HCT116 (cell line): ENCODE results near the gene FEZF1. TPM values are rescaled to one million over a fixed set of nuclear protein-coding genes. Genes with fewer than 3 reads are reported as not detected.

ENCODE experiments used
- ATAC-seq: fragments of 200-7000 bp; cut with Tn5 transposase; 2 replicates; pipeline ENCODE4 v1.9.1; 2020; ENCODE audit warnings: mild to moderate bottlenecking, moderate library complexity
- BruUV-seq: library from RNA; stranded (reverse); fragments of 400-500 nt; replicated peaks from 2 replicates; lab custom pipeline; 2021; lab: Mats Ljungman, UMichigan
- CTCF ChIA-PET: fragments of 300-600 bp; sonication (Branson Sonifier 250); formaldehyde crosslinking; loops from one replicate; lab custom pipeline; 2021; ENCODE audit warnings: antibody characterized with exemption; lab: Charles Lee
- POLR2A ChIA-PET: fragments of 300-600, 350-600 bp; sonication (Branson Sonifier 250); formaldehyde crosslinking; loops from one replicate; lab custom pipeline; 2021; ENCODE audit warnings: antibody characterized with exemption; lab: Charles Lee
- RAD21 ChIA-PET, 2 experiments: fragments of 300-600 bp; sonication (Branson Sonifier 250); formaldehyde crosslinking; loops; one replicate each; lab custom pipeline; 2023; ENCODE audit warnings: low total read pairs in 2 of 2; ENCODE audit not compliant: uncharacterized antibody in 2 of 2, unreplicated experiment in 2 of 2, low non-redundant PET in 1 of 2; lab: Charles Lee
- DNase-seq: peaks from one replicate; pipeline ENCODE4 v3.0.0-alpha.2; 2010; ENCODE audit warnings: low read depth, low spot score
- H2AFZ ChIP-seq: fragments of 200-600 bp; shearing (Covaris generic), sonication (generic); 2 replicates; pipeline ENCODE4 v1.6.1; 2017; ENCODE audit warnings: low read depth, mixed run types, mixed read lengths, antibody characterized with exemption, low read length; ENCODE audit not compliant: poor library complexity, severe bottlenecking
- H3K27ac ChIP-seq: 2 replicates; pipeline ENCODE4 v1.5.1; 2012; ENCODE audit warnings: low read depth, low read length
- H3K27me3 ChIP-seq: fragments of 200-600 bp; sonication (generic); 2 replicates; pipeline ENCODE4 v1.6.1; 2016; ENCODE audit warnings: mixed run types, low read length, mixed read lengths; ENCODE audit not compliant: insufficient read depth
- H3K36me3 ChIP-seq, 2 experiments: fragments of 200-500 bp in 1 of 2; fragments of 200-600 bp in 1 of 2; sonication (Bioruptor generic) in 1 of 2; sonication (generic) in 1 of 2; 2 replicates each; pipeline versions ENCODE4 v1.5.1 to v1.6.1; 2014 to 2016; ENCODE audit warnings: low read length in 2 of 2, inconsistent platforms in 1 of 2, mixed read lengths in 1 of 2, mixed run types in 1 of 2; ENCODE audit not compliant: insufficient read depth in 2 of 2, control insufficient read depth in 1 of 2
- H3K4me1 ChIP-seq, 2 experiments: fragments of 200-600 bp in 1 of 2; sonication (generic) in 1 of 2; 2 replicates each; pipeline versions ENCODE4 v1.5.1 to v1.6.1; 2012 to 2017; ENCODE audit warnings: low read length in 2 of 2, inconsistent platforms in 1 of 2, mild to moderate bottlenecking in 1 of 2, mixed read lengths in 1 of 2, mixed run types in 1 of 2, moderate library complexity in 1 of 2; ENCODE audit not compliant: insufficient read depth in 2 of 2, control insufficient read depth in 1 of 2
- H3K4me2 ChIP-seq: fragments of 200-600 bp; sonication (generic); 2 replicates; pipeline ENCODE4 v1.6.1; 2017; ENCODE audit warnings: mixed run types, low read length, mixed read lengths
- H3K4me3 ChIP-seq, 2 experiments: fragments of 200-600 bp in 1 of 2; sonication (generic) in 1 of 2; replicated peaks in 1 of 2; 2 replicates each; pipeline ENCODE4 v1.5.1; 2011 to 2016; ENCODE audit warnings: low read length in 2 of 2, control low read depth in 1 of 2, low read depth in 1 of 2, mild to moderate bottlenecking in 1 of 2, mixed read lengths in 1 of 2, mixed run types in 1 of 2
- H3K79me2 ChIP-seq: fragments of 200-600 bp; sonication (generic); 2 replicates; pipeline ENCODE4 v1.6.1; 2017; ENCODE audit warnings: mild to moderate bottlenecking, mixed run types, low read length, moderate library complexity, mixed read lengths; ENCODE audit not compliant: insufficient read depth
- H3K9ac ChIP-seq: fragments of 200-600 bp; sonication (generic); 2 replicates; pipeline ENCODE4 v1.6.1; 2016; ENCODE audit warnings: low read length, mixed read lengths
- H3K9me2 ChIP-seq: fragments of 200-600 bp; sonication (generic), shearing (Covaris generic); 2 replicates; pipeline ENCODE4 v1.6.1; 2017; ENCODE audit warnings: mixed run types, mild to moderate bottlenecking, moderate library complexity; ENCODE audit not compliant: insufficient read depth
- H3K9me3 ChIP-seq, 2 experiments: fragments of 200-500 bp in 1 of 2; fragments of 200-600 bp in 1 of 2; sonication (Bioruptor generic) in 1 of 2; sonication (generic) in 1 of 2; 2 replicates each; pipeline ENCODE4 v1.6.1; 2014 to 2017; ENCODE audit warnings: low read length in 2 of 2, mixed read lengths in 2 of 2, inconsistent platforms in 1 of 2, low read depth in 1 of 2, mild to moderate bottlenecking in 1 of 2, mixed run types in 1 of 2, moderate library complexity in 1 of 2; ENCODE audit not compliant: control insufficient read depth in 1 of 2, insufficient read depth in 1 of 2
- H4K20me1 ChIP-seq: fragments of 200-600 bp; sonication (generic), shearing (Covaris generic); 2 replicates; pipeline ENCODE4 v1.6.1; 2017; ENCODE audit warnings: mixed run types, mild to moderate bottlenecking, moderate library complexity; ENCODE audit not compliant: insufficient read depth
- CEBPB ChIP-seq: IDR thresholded peaks from 2 replicates; pipeline ENCODE4 v1.6.1; 2012; ENCODE audit warnings: low read depth
- CTCF ChIP-seq, 3 experiments: fragments of 200-600 bp in 1 of 3; sonication (generic) in 1 of 3; IDR thresholded peaks in 2 of 3; conservative IDR thresholded peaks in 1 of 3; 2 replicates each; pipeline ENCODE4 v1.5.1; 2012 to 2017; ENCODE audit warnings: low read depth in 2 of 3, low read length in 2 of 3, antibody characterized with exemption in 1 of 3, borderline replicate concordance in 1 of 3, control low read depth in 1 of 3, mild to moderate bottlenecking in 1 of 3, mixed read lengths in 1 of 3, mixed run types in 1 of 3, moderate library complexity in 1 of 3; ENCODE audit not compliant: insufficient read depth in 1 of 3
- EGR1 ChIP-seq: IDR thresholded peaks from 2 replicates; pipeline ENCODE4 v1.6.1; 2012; ENCODE audit warnings: low read depth
- EZH2 ChIP-seq: fragments of 200-600 bp; sonication (generic); IDR thresholded peaks from 2 replicates; pipeline ENCODE4 v1.6.1; 2017; ENCODE audit warnings: antibody characterized with exemption, mixed run types
- MAX ChIP-seq: IDR thresholded peaks from 2 replicates; pipeline ENCODE4 v1.6.1; 2012
- POLR2A ChIP-seq: IDR thresholded peaks from 2 replicates; pipeline ENCODE4 v1.7.0; 2011; ENCODE audit warnings: borderline replicate concordance; ENCODE audit not compliant: insufficient read depth, insufficient read length; ENCODE audit errors: extremely low read depth
- RAD21 ChIP-seq: IDR thresholded peaks from 2 replicates; pipeline ENCODE4 v1.6.1; 2012; ENCODE audit warnings: low read depth, mild to moderate bottlenecking
- REST ChIP-seq: IDR thresholded peaks from 2 replicates; pipeline ENCODE4 v1.6.1; 2012; ENCODE audit warnings: low read depth
- SIN3A ChIP-seq: IDR thresholded peaks from 2 replicates; pipeline ENCODE4 v1.6.1; 2012; ENCODE audit warnings: low read depth
- SRF ChIP-seq: IDR thresholded peaks from 2 replicates; pipeline ENCODE4 v1.6.1; 2012; ENCODE audit warnings: low read depth
- ZBTB33 ChIP-seq: IDR thresholded peaks from 2 replicates; pipeline ENCODE4 v1.6.1; 2011; ENCODE audit warnings: mild to moderate bottlenecking, low read length, moderate library complexity; ENCODE audit not compliant: insufficient replicate concordance; ENCODE audit errors: extremely low read depth
- ZFX ChIP-seq: fragments of 450-650 bp; IDR thresholded peaks from 2 replicates; pipeline ENCODE4 v1.6.1; 2017
- ZNF274 ChIP-seq: fragments of 200-500 bp; sonication (Bioruptor generic); IDR thresholded peaks from 2 replicates; pipeline ENCODE4 v1.6.1; 2014; ENCODE audit warnings: mild to moderate bottlenecking, low read depth, low read length, inconsistent platforms
- intact Hi-C: fragments of 100-400 bp; cut with micrococcal nuclease; formaldehyde crosslinking; loops from 2 replicates; pipeline ENCODE4 v1.10.0; 2022
- total RNA-seq: library from RNA; stranded (reverse); gene quantifications from one replicate; pipeline ENCODE4 v1.2.1, GENCODE V29; 2021; ENCODE audit not compliant: unreplicated experiment

The FEZF1 gene
- total RNA-seq, 1 experiment from 2014 or later, result 0.37 TPM

- TF ChIP-seq REST (no peak), ZFX (no peak)
Measured at GRCh38 chr7:122337011-122337410, 32.5 kb upstream of the FEZF1 start (continued).

- BruUV-seq, result no TSS peak
- Histone ChIP-seq H3K4me3 (no peak overlapping the region), H3K79me2 (no peaks in the 10 kb centered on the region), H3K4me1 (no peaks in the 10 kb centered on the region), H3K27ac (no peak overlapping the region), H3K9ac (no peak overlapping the region), H2AFZ (no peak overlapping the region), H3K9me3 (no peaks in the 10 kb centered on the region), H3K4me2 (no peak overlapping the region), H3K9me2 (no peaks in the 10 kb centered on the region), H3K27me3 (no peaks in the 10 kb centered on the region), H4K20me1 (no peaks in the 10 kb centered on the region), H3K36me3 (no peaks in the 10 kb centered on the region)
- ATAC-seq, result no peak
- ChIA-PET CTCF (no interaction called here), RAD21 (no interaction called here), POLR2A (no interaction called here)
- intact Hi-C loops, result no loop called here
- DNase-seq, result no peak
- no peak for TF ChIP-seq EZH2
- TF ChIP-seq ZBTB33, result no peak
- no peak for TF ChIP-seq MAX
- no peak for TF ChIP-seq EGR1
- no peak for TF ChIP-seq POLR2A
- TF ChIP-seq SRF, result no peak
- TF ChIP-seq RAD21, result no peak
- TF ChIP-seq REST, result no peak
- TF ChIP-seq CEBPB, result no peak
- TF ChIP-seq SIN3A, result no peak
- no peak for TF ChIP-seq CTCF (IDR thresholded peaks at IDR 0.05 in 2 of 3, conservative IDR thresholded peaks at IDR 0.05 in 1 of 3; ENCODE audit: borderline replicate concordance in 1 of 3, insufficient read depth in 1 of 3, low read depth in 2 of 3, low read length in 2 of 3)
- no peak for TF ChIP-seq ZNF274
Measured at GRCh38 chr7:122329145-122329802, 24.7 kb upstream of the FEZF1 start.
